ENCODE data around the gene DCP1A. TPM values are rescaled to one million over a fixed set of nuclear protein-coding genes. Genes with fewer than 3 reads are reported as not detected.
A peak's percentile ranks its signal among the peaks of the same experiment; 100 is the strongest.
"Not testable (repeated sequence)": the region's sequence is repeated elsewhere in the genome, so short reads cannot be mapped to it uniquely, and the experiment has no call there.

Gene DCP1A
- polyA plus RNA-seq, 2 donors: 4.3 to 4.6 TPM

GRCh38 chr3:53253707-53254508 lies 93.4 kb downstream of the DCP1A start:
- H3K4me1 ChIP-seq (ENCODE audit: control insufficient read depth in 2 of 2, insufficient read depth in 2 of 2, low read length in 1 of 2): peaks cover 8 to 15% of the 10 kb centered on the region in 2 donors
- no peaks in the 10 kb centered on the region for H3K27me3 ChIP-seq (ENCODE audit: control insufficient read depth in 1 of 2, insufficient read depth in 2 of 2, low read length in 2 of 2)
- H3K27ac ChIP-seq (ENCODE audit: low read depth in 2 of 2, low read length in 1 of 2): peak overlapping the region in 1 of 2 donors; percentile 70
- WGBS, 2 donors: 44 to 45% methylated on average over 7 of the region's 7 CpGs
- peak overlapping the region; percentile 90 to 93 for H3K4me3 ChIP-seq (ENCODE audit: low read depth in 1 of 2, low read length in 2 of 2)
- peaks cover 0 to 2% of the 10 kb centered on the region in 2 donors for H3K36me3 ChIP-seq (ENCODE audit: control insufficient read depth in 2 of 2, insufficient read depth in 2 of 2, low read length in 1 of 2)
- no peaks in the 10 kb centered on the region for H3K9me3 ChIP-seq (ENCODE audit: control insufficient read depth in 2 of 2, insufficient read depth in 1 of 2, low read depth in 1 of 2, low read length in 1 of 2)

- H3K9me3 ChIP-seq (ENCODE audit: control insufficient read depth in 2 of 2, insufficient read depth in 1 of 2, low read depth in 1 of 2, low read length in 1 of 2); H3K36me3 ChIP-seq (ENCODE audit: control insufficient read depth in 2 of 2, insufficient read depth in 2 of 2, low read length in 1 of 2); H3K27me3 ChIP-seq (ENCODE audit: control insufficient read depth in 1 of 2, insufficient read depth in 2 of 2, low read length in 2 of 2); H3K27ac ChIP-seq (ENCODE audit: low read depth in 2 of 2, low read length in 1 of 2): not testable (repeated sequence)
- 77 to 79% methylated on average over 8 of the region's 8 CpGs for WGBS, 2 donors
- Histone ChIP-seq H3K4me3 (ENCODE audit: low read depth in 1 of 2, low read length in 2 of 2) (peak overlapping the region in 1 of 2 donors; percentile 8), H3K4me1 (ENCODE audit: control insufficient read depth in 2 of 2, insufficient read depth in 2 of 2, low read length in 1 of 2) (peaks cover 8 to 15% of the 10 kb centered on the region in 2 donors)
Measured at GRCh38 chr3:53252947-53253322, 94.4 kb downstream of the DCP1A start.

GRCh38 chr3:53252096-53252946 lies 95.0 kb downstream of the DCP1A start:
- Histone ChIP-seq H3K9me3 (ENCODE audit: control insufficient read depth in 2 of 2, insufficient read depth in 1 of 2, low read depth in 1 of 2, low read length in 1 of 2) (no peaks in the 10 kb centered on the region), H3K27me3 (ENCODE audit: control insufficient read depth in 1 of 2, insufficient read depth in 2 of 2, low read length in 2 of 2) (no peaks in the 10 kb centered on the region), H3K27ac (ENCODE audit: low read depth in 2 of 2, low read length in 1 of 2) (peak overlapping the region in 1 of 2 donors; percentile 35), H3K4me3 (ENCODE audit: low read depth in 1 of 2, low read length in 2 of 2) (peak overlapping the region in 1 of 2 donors; percentile 8), H3K4me1 (ENCODE audit: control insufficient read depth in 2 of 2, insufficient read depth in 2 of 2, low read length in 1 of 2) (peaks cover 8 to 15% of the 10 kb centered on the region in 2 donors), H3K36me3 (ENCODE audit: control insufficient read depth in 2 of 2, insufficient read depth in 2 of 2, low read length in 1 of 2) (peaks cover 0 to 2% of the 10 kb centered on the region in 2 donors)
- WGBS, 2 donors: 33 to 38% methylated on average over 10 of the region's 10 CpGs

GRCh38 chr3:53250881-53251605 lies 96.3 kb downstream of the DCP1A start:
- Histone ChIP-seq H3K4me3 (ENCODE audit: low read depth in 1 of 2, low read length in 2 of 2) (no peak overlapping the region), H3K36me3 (ENCODE audit: control insufficient read depth in 2 of 2, insufficient read depth in 2 of 2, low read length in 1 of 2) (peaks cover 0 to 2% of the 10 kb centered on the region in 2 donors), H3K27ac (ENCODE audit: low read depth in 2 of 2, low read length in 1 of 2) (peak overlapping the region in 1 of 2 donors; percentile 17), H3K4me1 (ENCODE audit: control insufficient read depth in 2 of 2, insufficient read depth in 2 of 2, low read length in 1 of 2) (peaks cover 8 to 13% of the 10 kb centered on the region in 2 donors), H3K27me3 (ENCODE audit: control insufficient read depth in 1 of 2, insufficient read depth in 2 of 2, low read length in 2 of 2) (no peaks in the 10 kb centered on the region), H3K9me3 (ENCODE audit: control insufficient read depth in 2 of 2, insufficient read depth in 1 of 2, low read depth in 1 of 2, low read length in 1 of 2) (no peaks in the 10 kb centered on the region)
- 88 to 90% methylated on average over 4 of the region's 4 CpGs for WGBS, 2 donors

GRCh38 chr3:53250453-53250852 lies 96.9 kb downstream of the DCP1A start:
- Histone ChIP-seq H3K27ac (ENCODE audit: low read depth in 2 of 2, low read length in 1 of 2) (no peak overlapping the region), H3K9me3 (ENCODE audit: control insufficient read depth in 2 of 2, insufficient read depth in 1 of 2, low read depth in 1 of 2, low read length in 1 of 2) (no peaks in the 10 kb centered on the region), H3K36me3 (ENCODE audit: control insufficient read depth in 2 of 2, insufficient read depth in 2 of 2, low read length in 1 of 2) (peaks cover 0 to 2% of the 10 kb centered on the region in 2 donors), H3K27me3 (ENCODE audit: control insufficient read depth in 1 of 2, insufficient read depth in 2 of 2, low read length in 2 of 2) (no peaks in the 10 kb centered on the region), H3K4me1 (ENCODE audit: control insufficient read depth in 2 of 2, insufficient read depth in 2 of 2, low read length in 1 of 2) (peaks cover 8 to 13% of the 10 kb centered on the region in 2 donors), H3K4me3 (ENCODE audit: low read depth in 1 of 2, low read length in 2 of 2) (no peak overlapping the region)
- 90 to 94% methylated on average over 3 of the region's 3 CpGs for WGBS, 2 donors

- H3K27me3 ChIP-seq (ENCODE audit: control insufficient read depth in 1 of 2, insufficient read depth in 2 of 2, low read length in 2 of 2): no peaks in the 10 kb centered on the region
- WGBS, 2 donors: 71 to 76% methylated on average over 6 of the region's 6 CpGs
- peaks cover 6 to 19% of the 10 kb centered on the region in 2 donors for H3K4me1 ChIP-seq (ENCODE audit: control insufficient read depth in 2 of 2, insufficient read depth in 2 of 2, low read length in 1 of 2)
- H3K4me3 ChIP-seq (ENCODE audit: low read depth in 1 of 2, low read length in 2 of 2): no peak overlapping the region
- no peak overlapping the region for H3K27ac ChIP-seq (ENCODE audit: low read depth in 2 of 2, low read length in 1 of 2)
- peaks cover 0 to 3% of the 10 kb centered on the region in 2 donors for H3K36me3 ChIP-seq (ENCODE audit: control insufficient read depth in 2 of 2, insufficient read depth in 2 of 2, low read length in 1 of 2)
- H3K9me3 ChIP-seq (ENCODE audit: control insufficient read depth in 2 of 2, insufficient read depth in 1 of 2, low read depth in 1 of 2, low read length in 1 of 2): no peaks in the 10 kb centered on the region
Measured at GRCh38 chr3:53248161-53248560, 99.2 kb downstream of the DCP1A start.

- peaks cover 9 to 21% of the 10 kb centered on the region in 2 donors for H3K4me1 ChIP-seq (ENCODE audit: control insufficient read depth in 2 of 2, insufficient read depth in 2 of 2, low read length in 1 of 2)
- 72 to 74% methylated on average over 2 of the region's 2 CpGs for WGBS, 2 donors
Measured at GRCh38 chr3:53247619-53248018, 99.7 kb downstream of the DCP1A start.

GRCh38 chr3:53244271-53244670 lies 103.1 kb downstream of the DCP1A start:
- Histone ChIP-seq H3K9me3 (ENCODE audit: control insufficient read depth in 2 of 2, insufficient read depth in 1 of 2, low read depth in 1 of 2, low read length in 1 of 2) (no peaks in the 10 kb centered on the region), H3K27ac (ENCODE audit: low read depth in 2 of 2, low read length in 1 of 2) (no peak overlapping the region), H3K4me3 (ENCODE audit: low read depth in 1 of 2, low read length in 2 of 2) (no peak overlapping the region), H3K27me3 (ENCODE audit: control insufficient read depth in 1 of 2, insufficient read depth in 2 of 2, low read length in 2 of 2) (no peaks in the 10 kb centered on the region), H3K4me1 (ENCODE audit: control insufficient read depth in 2 of 2, insufficient read depth in 2 of 2, low read length in 1 of 2) (peaks cover 8 to 26% of the 10 kb centered on the region in 2 donors), H3K36me3 (ENCODE audit: control insufficient read depth in 2 of 2, insufficient read depth in 2 of 2, low read length in 1 of 2) (peaks cover 7 to 33% of the 10 kb centered on the region in 2 donors)
- WGBS, 2 donors: 80 to 94% methylated on average over 8 of the region's 8 CpGs

More at GRCh38 chr3:53247619-53248018, 99.7 kb downstream of the DCP1A start:
- Histone ChIP-seq H3K9me3 (ENCODE audit: control insufficient read depth in 2 of 2, insufficient read depth in 1 of 2, low read depth in 1 of 2, low read length in 1 of 2) (no peaks in the 10 kb centered on the region), H3K4me3 (ENCODE audit: low read depth in 1 of 2, low read length in 2 of 2) (no peak overlapping the region), H3K27ac (ENCODE audit: low read depth in 2 of 2, low read length in 1 of 2) (no peak overlapping the region), H3K27me3 (ENCODE audit: control insufficient read depth in 1 of 2, insufficient read depth in 2 of 2, low read length in 2 of 2) (no peaks in the 10 kb centered on the region), H3K36me3 (ENCODE audit: control insufficient read depth in 2 of 2, insufficient read depth in 2 of 2, low read length in 1 of 2) (peaks cover 0 to 4% of the 10 kb centered on the region in 2 donors)

- H3K27me3 ChIP-seq (ENCODE audit: control insufficient read depth in 1 of 2, insufficient read depth in 2 of 2, low read length in 2 of 2): no peaks in the 10 kb centered on the region
- no peak overlapping the region for H3K4me3 ChIP-seq (ENCODE audit: low read depth in 1 of 2, low read length in 2 of 2)
- no peaks in the 10 kb centered on the region for H3K9me3 ChIP-seq (ENCODE audit: control insufficient read depth in 2 of 2, insufficient read depth in 1 of 2, low read depth in 1 of 2, low read length in 1 of 2)
- H3K4me1 ChIP-seq (ENCODE audit: control insufficient read depth in 2 of 2, insufficient read depth in 2 of 2, low read length in 1 of 2): peaks cover 8 to 27% of the 10 kb centered on the region in 2 donors
- 82 to 84% methylated on average over 8 of the region's 8 CpGs for WGBS, 2 donors
- no peak overlapping the region for H3K27ac ChIP-seq (ENCODE audit: low read depth in 2 of 2, low read length in 1 of 2)
- peaks cover 7 to 36% of the 10 kb centered on the region in 2 donors for H3K36me3 ChIP-seq (ENCODE audit: control insufficient read depth in 2 of 2, insufficient read depth in 2 of 2, low read length in 1 of 2)
Measured at GRCh38 chr3:53243785-53244184, 103.6 kb downstream of the DCP1A start.

Measured in esophagus (tissue), 2 donors.